ENCODE data around the gene CSPG4.
"Not testable (repeated sequence)": the region's sequence is repeated elsewhere in the genome, so short reads cannot be mapped to it uniquely, and the experiment has no call there.

CSPG4 gene

GRCh38 chr15:75738647-75739325 is 26.1 kb upstream of the CSPG4 start:
- DNase-seq: peak; percentile 75

GRCh38 chr15:75738014-75738646 is 25.5 kb upstream of the CSPG4 start:
- DNase-seq: no peak

GRCh38 chr15:75737116-75738013 is 24.7 kb upstream of the CSPG4 start:
- not testable (repeated sequence) for DNase-seq

DNA sequence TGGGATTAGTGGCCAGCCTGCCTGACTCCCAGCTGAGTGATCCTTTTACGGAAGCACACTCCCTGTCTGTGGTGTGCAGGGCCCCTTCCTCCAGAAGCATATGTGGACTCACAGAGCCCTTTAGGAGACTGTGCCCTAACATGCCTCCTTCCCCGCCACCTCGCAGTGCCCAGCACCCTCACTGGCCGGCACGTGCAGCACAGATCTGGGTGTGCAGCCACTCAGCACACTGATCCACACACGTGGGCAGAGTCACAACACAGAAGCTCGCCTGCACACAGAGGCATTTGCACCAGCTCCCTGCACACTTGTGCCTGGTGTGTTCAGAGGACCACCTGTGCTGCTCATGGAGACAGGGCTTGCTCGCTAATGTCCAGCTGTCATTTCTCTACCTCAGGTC is 23.6 kb upstream of the CSPG4 start:
- DNase-seq: no peak

DNA sequence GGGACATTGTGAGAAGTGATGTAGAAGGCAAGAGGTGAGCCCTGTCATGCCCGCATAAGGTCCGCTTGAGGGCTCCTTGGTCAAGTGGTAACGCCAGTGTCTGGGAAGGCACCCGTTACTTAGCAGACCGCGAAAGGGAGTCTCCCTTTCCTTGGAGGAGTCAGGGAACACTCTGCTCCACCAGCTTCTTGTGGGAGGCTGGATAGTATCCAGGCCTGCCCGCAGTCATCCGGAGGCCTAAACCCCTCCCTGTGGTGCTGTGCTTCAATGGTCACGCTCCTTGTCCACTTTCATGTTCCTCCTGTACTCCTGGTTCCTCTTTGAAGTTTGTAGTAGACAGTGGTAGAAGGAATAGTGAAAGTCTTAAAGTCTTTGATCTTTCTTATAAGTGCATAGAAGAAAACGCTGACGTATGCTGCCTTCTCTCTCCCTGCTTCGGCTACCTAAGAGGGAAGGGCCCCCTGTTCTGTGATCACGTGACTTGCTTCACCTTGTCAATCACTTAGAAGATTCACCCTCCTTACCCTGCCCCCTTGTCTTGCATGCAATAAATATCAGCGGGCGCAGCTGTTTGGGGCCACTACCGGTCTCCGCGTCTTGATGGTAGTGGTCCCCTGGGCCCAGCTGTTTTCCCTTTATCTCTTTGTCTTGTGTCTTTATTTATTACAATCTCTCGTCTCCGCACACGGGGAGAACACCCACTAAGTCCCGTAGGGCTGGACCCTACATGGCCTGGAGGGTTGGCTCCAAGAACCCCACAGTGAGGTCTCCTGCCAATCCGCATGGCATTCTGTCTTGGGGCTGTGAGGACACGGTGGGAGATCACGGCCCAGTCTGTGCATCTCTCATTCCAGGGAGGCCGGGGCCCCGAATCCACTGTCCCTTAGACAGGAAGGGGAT is 22.5 kb upstream of the CSPG4 start:
- not testable (repeated sequence) for DNase-seq

- no peak for DNase-seq
Observed at GRCh38 chr15:75733761-75734651, 21.4 kb upstream of the CSPG4 start.

- peak; percentile 57 for DNase-seq
Observed at GRCh38 chr15:75732809-75733451, 20.3 kb upstream of the CSPG4 start.

DNA sequence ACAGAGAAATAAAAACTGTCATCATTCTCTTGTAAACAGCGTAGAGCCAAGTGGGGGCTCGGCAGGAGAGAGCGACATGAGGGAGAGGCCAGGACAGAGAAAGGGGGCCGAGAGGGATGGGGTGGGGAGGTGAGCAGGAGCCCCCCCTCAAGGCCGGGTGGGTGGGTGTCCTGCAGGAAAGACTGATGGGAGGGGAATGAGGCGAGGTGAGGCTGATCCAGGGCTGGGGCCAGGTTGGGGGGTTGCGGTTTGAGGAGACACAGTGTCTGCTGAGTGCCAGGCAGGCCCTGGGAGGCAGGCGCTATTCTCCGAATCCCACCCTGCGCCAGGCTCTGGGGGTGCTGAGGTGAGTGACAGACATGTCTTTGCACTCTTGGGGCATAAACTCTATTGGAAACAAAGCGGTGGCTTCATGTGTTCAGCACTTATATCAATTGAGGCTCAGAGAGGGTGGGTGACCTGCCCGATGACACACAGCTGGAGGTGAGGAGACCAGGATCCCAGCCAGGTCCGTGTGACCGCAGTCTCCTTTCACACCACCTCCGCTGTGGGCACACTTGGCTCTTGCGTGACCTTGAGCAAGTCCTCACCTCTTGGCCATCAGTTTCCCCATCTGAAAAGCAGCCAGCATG is 19.6 kb upstream of the CSPG4 start:
- DNase-seq: no peak

GRCh38 chr15:75731248-75732151 is 18.9 kb upstream of the CSPG4 start:
- no peak for DNase-seq

DNA sequence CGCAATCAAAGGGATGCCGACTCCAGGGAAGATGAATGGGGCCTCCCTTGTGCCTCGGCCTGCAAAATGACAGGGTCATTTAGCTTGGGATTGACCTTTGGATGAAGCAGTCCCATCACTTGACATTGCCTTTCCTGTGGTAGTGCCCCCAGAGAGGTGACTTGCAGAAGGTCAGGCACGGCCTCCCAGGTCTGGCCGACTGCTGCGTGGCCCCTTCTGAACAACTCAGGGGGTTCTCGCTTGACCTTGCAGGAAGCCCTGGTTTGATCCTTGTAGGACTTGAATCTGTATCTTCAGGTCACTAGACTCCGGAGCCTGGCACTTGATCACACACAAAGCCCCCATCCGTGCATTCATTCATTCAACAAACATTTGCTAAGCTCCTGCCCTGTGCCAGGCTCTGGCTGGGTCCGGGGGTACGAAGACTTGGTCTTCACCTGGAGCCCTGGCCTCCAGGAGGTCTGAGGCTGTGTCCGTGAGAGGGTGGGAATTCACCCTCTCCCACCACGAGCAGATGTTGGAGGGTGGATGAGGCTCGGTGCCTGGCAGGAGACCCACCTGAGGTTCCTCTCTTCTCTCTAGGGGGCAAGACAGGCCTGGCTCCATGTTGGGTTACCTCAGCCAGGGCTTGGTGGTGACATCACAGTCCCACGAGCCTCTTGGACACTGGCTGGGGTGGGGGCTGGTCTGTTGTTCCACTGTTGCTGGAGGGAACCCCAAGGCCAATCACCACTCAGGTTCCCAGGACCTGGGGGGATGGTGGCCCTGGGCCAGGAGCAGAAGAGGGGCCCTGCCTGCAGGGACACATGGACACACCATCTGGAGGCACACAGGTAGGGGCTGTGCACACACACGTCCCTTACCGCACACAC is 18.0 kb upstream of the CSPG4 start:
- DNase-seq: not testable (repeated sequence)

DNA sequence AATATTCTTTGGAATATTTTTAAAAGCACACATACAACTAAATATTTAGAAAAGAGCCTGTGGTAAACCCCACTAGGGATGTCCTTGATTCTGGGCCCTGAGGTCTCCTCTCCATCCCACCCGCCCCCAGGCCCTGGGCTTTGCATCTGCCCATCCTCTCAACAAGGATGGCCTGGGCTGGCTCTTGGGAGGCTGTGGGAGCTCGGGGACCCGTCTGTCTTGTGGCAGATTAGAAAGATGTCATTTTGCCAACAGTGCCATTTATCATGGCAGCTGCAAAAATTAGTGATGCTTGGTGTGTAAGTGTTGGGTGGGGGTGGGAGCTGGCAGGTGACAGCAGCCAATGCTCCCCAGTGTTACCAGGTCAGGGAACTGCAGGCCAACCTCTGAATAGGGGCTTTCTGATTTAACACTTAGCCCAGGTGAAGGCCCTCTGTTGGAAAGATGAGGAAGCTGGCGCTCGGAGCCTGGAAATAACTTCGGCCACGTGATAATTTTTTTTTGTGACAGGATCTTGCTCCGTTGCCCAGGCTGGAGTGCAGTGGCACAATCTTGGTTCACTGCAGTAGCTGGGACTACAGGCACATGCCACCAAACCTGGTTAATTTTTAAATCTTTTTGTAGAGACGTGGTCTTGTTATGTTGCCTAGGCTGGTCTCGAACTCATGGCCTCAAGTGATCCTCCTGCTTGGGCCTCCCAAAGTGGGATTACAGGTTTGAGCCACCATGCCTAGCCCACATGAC is 16.9 kb upstream of the CSPG4 start:
- no peak for DNase-seq

DNA sequence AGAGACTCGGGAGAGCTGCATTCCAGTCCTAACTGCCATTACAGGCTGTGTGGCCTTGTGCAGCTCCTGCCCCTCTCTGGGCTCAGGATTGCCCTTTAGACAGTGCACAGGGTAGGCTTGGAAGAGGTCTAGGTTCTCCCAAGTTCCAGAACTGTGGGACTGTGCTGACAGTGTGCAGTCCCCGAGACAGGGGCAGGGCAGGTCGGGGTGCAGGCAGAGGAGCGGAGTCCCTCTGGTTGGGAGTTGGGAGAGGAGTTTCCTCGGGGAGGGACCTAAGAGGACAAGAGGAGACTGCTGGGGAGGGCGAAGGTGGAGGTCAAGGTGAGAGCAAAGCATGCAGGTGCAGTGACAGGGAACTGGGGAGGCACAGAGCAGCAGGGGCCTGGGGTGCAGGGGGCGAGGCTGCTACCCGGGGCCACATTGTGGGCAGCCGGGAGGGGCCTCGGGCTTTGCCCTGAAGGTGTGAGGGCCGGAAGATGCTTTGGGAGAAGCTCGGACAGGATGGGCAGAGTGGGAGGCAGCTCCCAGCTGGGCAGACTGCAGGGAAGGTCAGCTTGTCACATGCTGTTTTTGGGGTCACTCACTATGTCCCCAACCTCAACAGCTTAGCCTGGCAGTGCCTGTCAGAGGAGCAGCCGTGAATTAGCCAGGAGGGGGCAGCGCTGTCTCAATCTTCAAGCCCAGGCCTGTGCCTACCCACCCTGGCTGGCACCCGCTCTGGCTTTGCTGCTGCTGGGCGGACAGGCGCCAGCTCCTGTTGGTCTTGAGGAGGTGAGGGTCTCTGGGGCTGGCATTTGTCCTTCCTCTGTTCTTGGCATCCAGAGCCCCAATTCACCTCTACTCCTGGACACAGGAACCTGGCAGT is 15.4 kb upstream of the CSPG4 start:
- peak; percentile 54 for DNase-seq

- DNase-seq: no peak
Observed at GRCh38 chr15:75727031-75727531, 14.4 kb upstream of the CSPG4 start.

- DNase-seq: no peak
Observed at GRCh38 chr15:75725719-75726607, 13.3 kb upstream of the CSPG4 start.

DNA sequence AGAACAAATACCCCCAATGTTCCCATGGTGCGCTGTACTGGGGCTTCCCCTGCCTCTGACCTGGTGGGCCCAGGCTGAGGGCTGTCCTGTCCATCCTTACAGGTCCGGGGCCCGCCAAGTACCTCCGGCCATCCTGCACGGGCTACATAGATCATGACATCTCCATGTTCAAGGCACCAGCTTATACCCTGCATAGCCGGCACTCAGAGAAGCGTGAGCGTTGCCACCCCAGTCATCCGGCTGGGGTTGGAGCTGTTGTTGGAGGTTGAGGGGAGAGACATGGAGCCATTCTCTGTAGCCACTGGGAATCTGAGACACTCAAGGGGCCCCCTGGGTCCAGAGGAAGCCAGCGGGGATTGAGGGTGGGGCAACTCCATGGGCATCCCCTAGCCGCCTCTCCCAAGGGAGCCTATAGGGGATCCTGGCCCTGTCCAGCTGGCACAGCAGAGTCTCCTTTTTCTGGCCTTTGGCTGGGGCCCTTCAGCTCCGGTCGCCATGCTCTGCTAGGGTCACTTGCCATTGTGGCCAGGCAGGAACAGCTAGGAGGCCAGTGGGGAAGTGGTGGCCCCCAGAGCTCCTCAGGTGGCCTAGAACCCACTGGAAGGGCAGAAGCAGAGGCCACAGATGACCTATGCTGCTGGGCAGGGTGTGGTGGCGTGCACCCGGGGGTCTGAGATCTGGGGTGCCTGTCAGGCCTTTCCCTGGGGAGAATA is 12.5 kb upstream of the CSPG4 start:
- DNase-seq: no peak

All from midbrain (tissue), 1 donor.